ENCODE measurements around the gene ZCCHC8.

DNA sequence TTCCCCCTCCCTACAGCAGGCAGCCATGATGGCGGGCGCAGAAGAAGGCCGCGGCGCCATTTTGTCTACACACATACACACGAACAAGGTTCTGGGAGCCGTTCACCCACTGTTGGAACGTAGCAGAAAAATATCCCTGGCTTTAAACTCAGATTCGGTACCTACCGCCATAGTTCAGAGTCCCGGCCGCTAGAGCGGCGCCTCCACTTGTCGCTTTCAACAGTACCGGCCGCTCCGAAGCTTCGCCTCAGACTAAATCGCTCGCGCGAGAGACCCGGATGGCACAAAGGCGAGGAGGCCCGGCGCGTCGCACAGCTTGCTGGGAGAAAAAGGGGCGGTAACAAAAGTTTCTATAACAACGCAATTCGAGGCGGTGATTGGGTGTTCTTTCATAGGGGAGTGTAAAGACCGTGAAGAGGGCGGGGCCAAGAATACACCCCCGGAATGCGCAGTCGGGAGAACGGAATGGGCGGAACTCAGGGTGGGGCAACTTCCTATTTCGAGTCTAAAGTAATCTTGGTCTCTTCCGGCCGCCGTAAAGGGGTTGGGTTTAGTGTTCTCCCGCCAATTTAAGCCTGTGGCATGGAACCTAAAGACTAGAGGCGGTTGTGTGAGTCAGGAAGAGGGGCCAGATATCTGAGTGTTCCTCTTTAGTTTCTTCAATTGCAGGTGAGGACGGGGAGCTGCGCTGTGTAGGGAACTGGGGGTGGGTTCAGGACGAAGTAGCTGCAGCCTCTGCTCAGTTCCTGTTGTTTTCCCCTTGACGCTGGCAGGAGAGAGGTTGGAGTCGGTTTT is 26.1 kb upstream of the ZCCHC8 start, which contains the start of the genes KNTC1 and RSRC2:
- TF ChIP-seq RFX5 (IDR thresholded peaks at IDR 0.05; ENCODE audit: low read depth, low read length) (0 out of 2 replicates have a peak, but pooled peaks have one; percentile 7), BHLHE40 (IDR thresholded peaks at IDR 0.05; ENCODE audit: low read depth, low read length) (no peak; the same call in 1 of the 2 replicates), POLR2A (IDR thresholded peaks at IDR 0.05; ENCODE audit: low read depth, low read length) (peak; percentile 99), RAD21 (IDR thresholded peaks at IDR 0.05; ENCODE audit: low read length) (no peak), CEBPB (IDR thresholded peaks at IDR 0.05; ENCODE audit: low read depth, low read length) (peak; percentile 76), CHD1 (IDR thresholded peaks at IDR 0.05; ENCODE audit: low read depth, low read length) (no peak; the same call in 1 of the 2 replicates), MXI1 (IDR thresholded peaks at IDR 0.05; ENCODE audit: borderline replicate concordance, low read depth, low read length) (peak; percentile 57; the same call in 1 of the 2 replicates), RCOR1 (IDR thresholded peaks at IDR 0.05; ENCODE audit: insufficient replicate concordance, low read length) (no peak)
- TF ChIP-seq, protein P1, sequence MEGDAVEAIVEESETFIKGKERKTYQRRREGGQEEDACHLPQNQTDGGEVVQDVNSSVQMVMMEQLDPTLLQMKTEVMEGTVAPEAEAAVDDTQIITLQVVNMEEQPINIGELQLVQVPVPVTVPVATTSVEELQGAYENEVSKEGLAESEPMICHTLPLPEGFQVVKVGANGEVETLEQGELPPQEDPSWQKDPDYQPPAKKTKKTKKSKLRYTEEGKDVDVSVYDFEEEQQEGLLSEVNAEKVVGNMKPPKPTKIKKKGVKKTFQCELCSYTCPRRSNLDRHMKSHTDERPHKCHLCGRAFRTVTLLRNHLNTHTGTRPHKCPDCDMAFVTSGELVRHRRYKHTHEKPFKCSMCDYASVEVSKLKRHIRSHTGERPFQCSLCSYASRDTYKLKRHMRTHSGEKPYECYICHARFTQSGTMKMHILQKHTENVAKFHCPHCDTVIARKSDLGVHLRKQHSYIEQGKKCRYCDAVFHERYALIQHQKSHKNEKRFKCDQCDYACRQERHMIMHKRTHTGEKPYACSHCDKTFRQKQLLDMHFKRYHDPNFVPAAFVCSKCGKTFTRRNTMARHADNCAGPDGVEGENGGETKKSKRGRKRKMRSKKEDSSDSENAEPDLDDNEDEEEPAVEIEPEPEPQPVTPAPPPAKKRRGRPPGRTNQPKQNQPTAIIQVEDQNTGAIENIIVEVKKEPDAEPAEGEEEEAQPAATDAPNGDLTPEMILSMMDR (conservative IDR thresholded peaks at IDR 0.05; ENCODE audit: low read depth, low read length): no peak
- TF ChIP-seq, protein P2, sequence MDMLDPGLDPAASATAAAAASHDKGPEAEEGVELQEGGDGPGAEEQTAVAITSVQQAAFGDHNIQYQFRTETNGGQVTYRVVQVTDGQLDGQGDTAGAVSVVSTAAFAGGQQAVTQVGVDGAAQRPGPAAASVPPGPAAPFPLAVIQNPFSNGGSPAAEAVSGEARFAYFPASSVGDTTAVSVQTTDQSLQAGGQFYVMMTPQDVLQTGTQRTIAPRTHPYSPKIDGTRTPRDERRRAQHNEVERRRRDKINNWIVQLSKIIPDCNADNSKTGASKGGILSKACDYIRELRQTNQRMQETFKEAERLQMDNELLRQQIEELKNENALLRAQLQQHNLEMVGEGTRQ (IDR thresholded peaks at IDR 0.05; ENCODE audit: low read depth, low read length): no peak

All from IMR-90 (cell line).